Activated T-helper 17 cell treated with anti-CD3 and anti-CD28 coated beads, Interleukin-2, amount 50 U/mL, for 72 hours (primary cell): ENCODE measurements around the gene ITGB3. TPM values are rescaled to one million over a fixed set of nuclear protein-coding genes. Genes with fewer than 3 reads are reported as not detected.

ENCODE experiments used
- ATAC-seq: fragments of 150-1000 bp; cut with Tn5 transposase; replicated peaks from 2 replicates; pipeline ENCODE4 v1.10.0; 2021; ENCODE audit warnings: mild to moderate bottlenecking, moderate library complexity
- H3K27ac Mint-ChIP-seq: one replicate; pipeline ENCODE4 v1.8.0; 2022; ENCODE audit warnings: mixed read lengths
- H3K27me3 Mint-ChIP-seq: one replicate; pipeline ENCODE4 v1.8.0; 2022; ENCODE audit warnings: mixed read lengths
- H3K36me3 Mint-ChIP-seq: one replicate; pipeline ENCODE4 v1.8.0; 2022; ENCODE audit warnings: low read depth, mild to moderate bottlenecking, mixed read lengths
- H3K4me1 Mint-ChIP-seq: one replicate; pipeline ENCODE4 v1.8.0; 2022; ENCODE audit warnings: mixed read lengths
- H3K4me3 Mint-ChIP-seq: one replicate; pipeline ENCODE4 v1.8.0; 2022; ENCODE audit warnings: mild to moderate bottlenecking, mixed read lengths
- H3K9me3 Mint-ChIP-seq: one replicate; pipeline ENCODE4 v1.8.0; 2022; ENCODE audit warnings: mixed read lengths
- total RNA-seq, 2 donors: library from RNA; stranded (reverse); gene quantifications; one replicate each; pipeline ENCODE4 v1.2.3, GENCODE V29; 2022

ITGB3 gene
- total RNA-seq, 2 donors from 2014 or later = 0.11 TPM; not detected in 1

DNA sequence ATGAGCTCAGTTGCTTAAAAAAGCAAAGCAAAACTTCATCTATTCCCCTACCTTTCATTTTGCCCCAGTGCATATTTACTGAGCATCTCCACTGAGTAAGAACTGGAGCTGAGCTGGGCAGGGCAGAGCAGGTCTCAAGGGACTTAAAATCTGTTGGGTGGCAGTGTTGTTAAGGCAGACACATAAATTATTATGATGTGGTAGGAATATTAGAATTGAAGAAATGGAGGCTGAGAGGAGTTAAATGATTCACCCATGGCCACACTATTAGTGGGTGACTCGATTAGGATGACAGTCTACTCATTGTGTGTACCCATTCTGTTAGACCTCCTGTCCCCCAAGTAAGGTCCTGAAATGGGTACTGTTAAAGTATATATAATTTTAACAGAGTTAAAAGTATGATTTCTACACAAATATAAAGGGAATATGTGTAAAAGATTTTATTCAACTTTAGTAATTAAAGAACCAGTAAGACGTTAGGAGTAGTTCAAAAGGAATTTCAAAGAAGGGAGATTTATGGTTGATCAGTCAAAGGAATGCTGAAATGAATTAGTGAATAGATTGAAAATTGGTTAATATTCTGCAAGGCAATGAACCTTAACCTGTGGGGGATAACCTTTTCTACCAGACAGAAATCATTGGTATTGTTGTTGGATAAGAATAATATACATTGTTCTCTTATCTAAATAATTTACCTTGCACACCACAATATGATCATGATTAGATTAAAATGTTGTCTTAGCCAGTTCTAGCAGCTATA lies 17.5 kb downstream of the ITGB3 start:
- Mint-ChIP-seq H3K9me3 (peaks cover 3% of the 10 kb centered on the region), H3K36me3 (no peaks in the 10 kb centered on the region), H3K27ac (no peak overlapping the region), H3K4me3 (no peak overlapping the region), H3K4me1 (no peaks in the 10 kb centered on the region), H3K27me3 (peaks cover 3% of the 10 kb centered on the region)
- ATAC-seq = no peak

DNA sequence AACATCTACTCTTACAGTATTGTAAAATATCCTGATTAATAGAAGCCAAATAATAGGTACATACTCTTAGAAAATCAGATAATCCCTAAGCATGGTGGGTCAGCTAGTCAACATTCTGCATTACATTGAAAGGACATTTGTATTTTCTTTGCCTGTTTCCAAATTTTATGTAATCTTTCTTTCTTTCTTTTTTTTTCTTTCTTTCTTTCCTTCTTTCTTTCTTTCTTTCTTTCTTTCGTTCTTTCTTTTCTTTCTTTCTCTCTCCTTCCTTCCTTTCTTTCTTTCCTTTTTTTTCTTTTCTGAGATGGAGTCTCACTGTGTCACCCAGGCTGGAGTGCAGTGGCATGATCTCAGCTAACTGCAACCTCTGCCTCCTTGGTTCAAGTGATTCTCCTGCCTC lies 18.9 kb downstream of the ITGB3 start:
- H3K36me3 Mint-ChIP-seq = no peaks in the 10 kb centered on the region
- peaks cover 3% of the 10 kb centered on the region for H3K27me3 Mint-ChIP-seq
- H3K4me3 Mint-ChIP-seq = no peak overlapping the region
- peaks cover 3% of the 10 kb centered on the region for H3K9me3 Mint-ChIP-seq
- no peaks in the 10 kb centered on the region for H3K4me1 Mint-ChIP-seq
- H3K27ac Mint-ChIP-seq = no peak overlapping the region
- no peak for ATAC-seq

DNA sequence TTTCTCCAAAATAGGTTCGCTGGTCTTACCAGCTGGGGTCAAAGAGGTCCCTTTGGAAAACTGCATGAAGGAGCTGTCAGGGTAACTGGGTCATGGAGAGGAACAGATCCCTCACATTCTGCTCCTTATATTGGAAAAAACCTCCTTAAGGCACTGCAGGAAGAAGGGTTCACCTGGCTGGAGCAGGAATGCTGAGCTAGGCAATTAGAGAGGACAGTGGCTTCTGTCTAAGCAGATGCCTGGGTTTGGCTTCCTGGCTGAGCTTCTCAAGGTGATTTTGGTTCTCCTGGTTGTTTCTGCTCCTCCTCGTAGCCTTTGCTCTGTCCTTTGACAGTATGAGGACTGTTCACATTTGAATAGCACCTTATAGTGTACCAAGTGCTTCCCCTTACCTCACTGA lies 19.6 kb downstream of the ITGB3 start:
- Mint-ChIP-seq H3K9me3 (peaks cover 3% of the 10 kb centered on the region), H3K36me3 (no peaks in the 10 kb centered on the region), H3K4me3 (no peak overlapping the region), H3K27ac (no peak overlapping the region), H3K27me3 (peaks cover 3% of the 10 kb centered on the region), H3K4me1 (no peaks in the 10 kb centered on the region)
- ATAC-seq = no peak

DNA sequence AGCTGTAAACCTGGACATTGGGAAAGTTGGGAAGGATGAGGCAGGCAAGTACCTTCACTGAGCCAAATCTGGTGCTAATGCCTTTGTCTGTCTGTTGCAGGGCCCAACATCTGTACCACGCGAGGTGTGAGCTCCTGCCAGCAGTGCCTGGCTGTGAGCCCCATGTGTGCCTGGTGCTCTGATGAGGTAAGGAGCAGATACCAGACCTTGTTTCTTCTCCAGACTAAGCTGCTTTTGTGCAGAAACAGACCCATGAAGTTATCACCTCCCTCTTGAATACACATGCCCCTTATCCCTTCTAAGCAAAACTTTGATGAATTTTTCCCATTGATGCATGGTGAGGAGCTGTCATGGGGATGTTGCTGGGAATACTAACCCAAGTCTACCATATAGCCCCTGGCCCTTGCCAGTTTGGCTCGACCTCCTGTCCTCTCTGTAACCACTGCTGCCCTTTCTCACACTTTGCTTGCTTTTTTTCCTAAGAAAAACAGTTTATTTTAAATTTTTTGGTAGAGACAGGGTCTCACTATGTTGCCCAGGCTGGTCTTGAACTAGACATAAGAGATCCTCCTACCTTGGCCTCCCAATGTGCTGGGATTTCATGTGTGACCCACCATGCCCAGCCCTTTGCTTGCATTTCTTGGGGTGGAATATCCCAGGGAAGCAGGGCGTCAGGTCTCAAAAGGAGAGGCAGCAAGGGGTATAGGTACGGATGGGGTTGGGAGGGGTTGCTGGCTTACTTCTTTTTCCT lies 20.9 kb downstream of the ITGB3 start:
- H3K9me3 Mint-ChIP-seq = no peaks in the 10 kb centered on the region
- H3K4me1 Mint-ChIP-seq = peaks cover 7% of the 10 kb centered on the region
- ATAC-seq = no peak

DNA sequence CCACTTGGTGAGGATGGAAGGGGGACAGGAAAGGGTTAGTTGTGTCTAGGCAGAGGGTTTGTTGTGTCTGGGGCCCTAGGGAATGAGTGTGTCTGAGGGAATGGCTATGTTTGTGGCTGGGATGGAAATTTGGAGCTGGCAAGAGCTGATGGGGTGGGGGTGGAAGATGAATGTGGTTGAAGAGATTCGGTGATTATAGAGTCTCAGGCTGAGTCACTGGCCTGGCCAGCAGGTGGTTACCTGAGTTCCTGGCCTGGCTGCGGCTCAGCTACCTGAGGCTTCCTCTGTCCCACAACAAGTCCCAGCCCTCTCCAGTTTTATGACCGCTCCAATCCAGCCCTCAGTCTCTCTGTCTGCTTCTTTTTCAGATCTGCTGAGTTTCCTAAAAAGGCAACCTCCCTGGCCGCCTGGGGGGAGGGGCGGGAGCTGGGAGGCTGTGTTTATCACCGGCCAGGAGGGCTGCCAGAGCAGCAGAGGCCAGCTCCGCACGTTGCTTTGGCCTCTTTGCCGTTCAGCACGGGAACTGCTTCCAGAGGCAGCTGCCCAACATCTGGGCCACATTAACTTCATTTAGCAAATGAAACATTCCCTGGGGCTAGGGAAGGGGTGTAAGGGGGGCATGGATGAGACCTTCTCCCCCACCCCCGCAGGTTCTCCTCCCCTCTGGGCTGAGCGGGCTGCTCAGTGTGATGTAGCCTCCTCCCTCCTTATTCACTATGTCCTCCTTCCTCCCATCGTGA lies 21.8 kb downstream of the ITGB3 start:
- ATAC-seq = peak; percentile 11
- Mint-ChIP-seq H3K9me3 (no peaks in the 10 kb centered on the region), H3K27me3 (peaks cover 3% of the 10 kb centered on the region), H3K4me3 (no peak overlapping the region), H3K4me1 (peaks cover 7% of the 10 kb centered on the region), H3K36me3 (no peaks in the 10 kb centered on the region), H3K27ac (no peak overlapping the region)

More for the DNA sequence above, 20.9 kb downstream of the ITGB3 start:
- H3K36me3 Mint-ChIP-seq = no peaks in the 10 kb centered on the region
- no peak overlapping the region for H3K4me3 Mint-ChIP-seq
- peaks cover 3% of the 10 kb centered on the region for H3K27me3 Mint-ChIP-seq
- no peak overlapping the region for H3K27ac Mint-ChIP-seq

DNA sequence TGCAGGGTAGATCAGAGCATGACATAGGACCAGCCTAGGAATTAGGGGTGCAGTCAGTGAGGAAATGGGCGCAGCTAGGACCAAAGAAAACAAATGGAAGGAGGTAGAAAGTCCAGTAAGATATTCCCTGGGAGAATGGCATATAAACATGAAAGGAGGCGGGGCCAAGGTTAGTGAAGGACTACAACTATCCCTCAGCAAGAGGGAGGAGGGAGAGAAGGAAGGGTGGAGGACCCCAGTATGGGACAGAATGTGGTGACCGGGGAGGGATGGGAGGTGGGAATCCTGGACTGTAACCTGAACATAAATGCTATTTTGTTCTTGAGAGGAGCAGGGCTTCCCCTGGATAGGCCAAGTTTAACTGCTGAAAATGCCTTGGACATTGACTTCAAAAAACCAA lies 22.8 kb downstream of the ITGB3 start:
- no peak overlapping the region for H3K27ac Mint-ChIP-seq
- no peaks in the 10 kb centered on the region for H3K9me3 Mint-ChIP-seq
- no peak for ATAC-seq
- no peak overlapping the region for H3K4me3 Mint-ChIP-seq
- H3K36me3 Mint-ChIP-seq = no peaks in the 10 kb centered on the region
- H3K4me1 Mint-ChIP-seq = peaks cover 7% of the 10 kb centered on the region
- H3K27me3 Mint-ChIP-seq = peaks cover 3% of the 10 kb centered on the region

DNA sequence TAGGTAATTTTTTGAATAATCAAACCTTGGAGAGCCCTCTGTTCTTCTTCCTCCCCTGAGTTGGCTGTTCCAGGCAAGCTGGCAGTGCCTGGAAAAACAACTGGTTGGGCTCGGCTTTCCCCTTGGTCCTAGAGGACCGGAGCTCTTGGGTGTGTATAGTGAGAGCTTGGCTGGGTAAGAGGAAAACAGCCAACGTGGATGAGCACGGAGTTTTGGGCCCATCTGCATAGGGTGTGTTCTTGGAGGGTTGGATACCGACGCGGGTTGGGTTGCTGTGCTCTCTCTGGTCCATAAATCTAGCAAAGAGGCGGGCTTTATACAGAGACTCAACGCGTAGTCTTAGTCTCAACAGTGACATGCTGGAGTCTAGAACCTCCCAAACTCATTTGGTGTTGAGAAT lies 23.2 kb downstream of the ITGB3 start:
- Mint-ChIP-seq H3K4me1 (peaks cover 7% of the 10 kb centered on the region), H3K4me3 (no peak overlapping the region), H3K27me3 (peaks cover 3% of the 10 kb centered on the region), H3K27ac (no peak overlapping the region), H3K36me3 (no peaks in the 10 kb centered on the region), H3K9me3 (no peaks in the 10 kb centered on the region)
- ATAC-seq = no peak

DNA sequence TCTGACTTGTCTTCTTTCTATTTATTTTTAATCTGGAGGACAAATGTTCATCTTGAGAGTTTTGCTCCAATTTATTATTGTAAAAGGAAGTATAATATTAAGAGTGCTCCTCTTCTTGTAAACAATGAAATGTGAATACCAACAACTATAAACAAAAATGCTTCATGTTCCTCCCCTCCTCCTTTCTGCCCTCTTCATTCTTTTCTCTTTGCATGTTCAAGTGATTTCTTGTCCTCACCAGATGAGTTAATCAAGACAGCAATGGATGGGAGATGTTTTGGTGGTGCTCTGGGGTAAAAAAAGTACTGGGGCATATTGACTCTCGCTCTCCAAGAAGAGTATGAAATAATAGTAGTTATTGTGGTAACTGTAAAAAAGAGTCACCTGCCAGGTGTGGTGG lies 24.3 kb downstream of the ITGB3 start:
- no peak overlapping the region for H3K27ac Mint-ChIP-seq
- no peaks in the 10 kb centered on the region for H3K9me3 Mint-ChIP-seq
- H3K4me1 Mint-ChIP-seq = peaks cover 7% of the 10 kb centered on the region
- H3K27me3 Mint-ChIP-seq = peaks cover 3% of the 10 kb centered on the region
- no peaks in the 10 kb centered on the region for H3K36me3 Mint-ChIP-seq
- no peak for ATAC-seq
- no peak overlapping the region for H3K4me3 Mint-ChIP-seq

DNA sequence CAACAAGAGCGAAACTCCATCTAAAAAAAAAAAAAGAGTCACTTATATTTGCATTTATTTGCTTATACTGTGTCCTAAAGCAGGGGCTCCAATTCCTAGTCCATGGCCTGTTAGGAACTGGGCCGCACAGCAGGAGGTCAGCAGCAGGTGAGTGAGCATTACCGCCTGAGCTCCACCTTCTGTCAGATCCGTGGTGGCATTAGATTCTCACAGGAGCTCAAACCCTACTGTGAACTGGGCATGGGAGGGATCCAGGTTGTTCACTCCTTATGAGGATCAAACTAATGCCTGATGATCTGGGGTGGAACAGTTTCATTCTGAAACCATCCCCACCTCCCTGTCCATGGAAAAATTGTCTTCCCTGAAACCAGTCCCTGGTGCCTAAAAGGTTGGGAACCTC lies 24.9 kb downstream of the ITGB3 start:
- no peak overlapping the region for H3K4me3 Mint-ChIP-seq
- no peak for ATAC-seq
- peaks cover 3% of the 10 kb centered on the region for H3K27me3 Mint-ChIP-seq
- H3K36me3 Mint-ChIP-seq = no peaks in the 10 kb centered on the region
- H3K4me1 Mint-ChIP-seq = peaks cover 7% of the 10 kb centered on the region
- no peaks in the 10 kb centered on the region for H3K9me3 Mint-ChIP-seq
- H3K27ac Mint-ChIP-seq = no peak overlapping the region

DNA sequence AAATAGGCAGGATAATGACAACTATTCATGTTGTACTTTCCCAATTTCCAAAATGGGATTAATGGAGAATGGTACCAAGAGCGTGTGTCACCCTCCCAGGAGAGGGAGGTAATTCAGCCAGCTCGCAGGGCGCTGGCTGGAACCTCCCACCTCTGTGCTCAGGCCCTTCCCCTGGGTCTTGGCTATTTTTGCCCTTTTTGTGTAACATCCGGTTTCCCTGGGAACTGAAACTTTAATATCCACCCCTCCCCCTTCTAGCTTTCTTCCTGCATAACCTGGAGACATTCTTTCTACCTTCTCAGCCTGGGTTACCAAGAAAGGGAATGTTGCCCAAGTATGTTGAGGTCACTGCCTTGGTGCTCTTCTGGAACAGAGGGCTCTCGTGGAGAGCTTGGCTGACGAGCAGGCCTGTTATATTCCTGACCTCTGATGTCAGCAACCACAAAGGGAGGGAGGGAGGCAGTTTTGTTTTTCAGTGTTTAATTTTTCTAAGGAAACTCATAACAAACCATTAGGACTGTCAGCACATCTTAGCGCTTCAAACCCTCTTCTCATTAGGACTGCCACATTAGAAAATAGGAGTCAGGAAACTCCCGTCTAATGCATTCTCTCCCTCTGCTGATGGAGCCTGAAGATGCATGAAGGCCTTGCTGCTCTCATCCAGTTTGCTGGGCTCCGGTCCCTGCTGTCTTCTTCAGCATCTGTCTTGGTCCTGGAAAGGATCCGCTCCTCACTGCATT lies 25.6 kb downstream of the ITGB3 start:
- no peak for ATAC-seq
- peaks cover 9% of the 10 kb centered on the region for H3K27me3 Mint-ChIP-seq

DNA sequence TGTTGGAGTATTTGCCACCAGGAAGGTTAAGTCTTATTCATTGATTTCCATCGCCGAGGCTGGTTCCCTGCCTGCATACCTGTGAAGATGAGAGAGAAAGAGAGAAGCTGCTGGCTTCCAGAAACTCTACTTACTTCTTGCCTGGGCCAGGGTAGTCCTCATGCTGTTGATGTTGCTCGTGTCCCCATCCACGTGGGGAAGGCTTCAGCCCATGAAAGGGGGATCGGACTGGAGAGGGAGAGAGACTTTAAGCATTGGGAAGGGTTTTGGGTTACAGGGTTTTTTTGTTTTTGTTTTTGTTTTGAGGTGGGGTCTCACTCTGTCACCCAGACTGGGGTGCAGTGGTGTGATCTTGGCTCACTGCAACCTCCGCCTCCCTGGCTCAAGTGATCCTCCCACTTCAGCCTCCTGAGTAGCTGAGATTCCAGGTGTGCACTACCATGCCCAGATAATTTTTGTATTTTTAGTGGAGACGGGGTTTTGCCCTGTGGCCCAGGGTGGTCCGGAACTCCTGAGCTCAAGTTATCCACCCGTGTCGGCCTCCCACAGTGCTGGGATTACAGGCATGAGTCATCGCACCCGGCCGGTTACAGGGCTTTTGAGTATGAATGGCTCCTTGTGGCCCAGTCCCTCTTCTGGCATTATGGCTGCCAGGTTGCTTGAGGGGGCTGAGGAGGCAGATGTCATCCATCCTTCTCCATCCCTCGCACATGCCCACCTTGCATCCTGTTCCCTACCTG lies 26.6 kb downstream of the ITGB3 start:
- H3K36me3 Mint-ChIP-seq = no peaks in the 10 kb centered on the region
- H3K27me3 Mint-ChIP-seq = peaks cover 6% of the 10 kb centered on the region
- no peak for ATAC-seq
- peaks cover 7% of the 10 kb centered on the region for H3K4me1 Mint-ChIP-seq
- no peak overlapping the region for H3K27ac Mint-ChIP-seq
- H3K9me3 Mint-ChIP-seq = no peaks in the 10 kb centered on the region
- H3K4me3 Mint-ChIP-seq = no peak overlapping the region

More for the DNA sequence above, 25.6 kb downstream of the ITGB3 start:
- H3K27ac Mint-ChIP-seq = no peak overlapping the region
- H3K9me3 Mint-ChIP-seq = no peaks in the 10 kb centered on the region
- H3K4me3 Mint-ChIP-seq = no peak overlapping the region
- no peaks in the 10 kb centered on the region for H3K36me3 Mint-ChIP-seq
- H3K4me1 Mint-ChIP-seq = peaks cover 7% of the 10 kb centered on the region

DNA sequence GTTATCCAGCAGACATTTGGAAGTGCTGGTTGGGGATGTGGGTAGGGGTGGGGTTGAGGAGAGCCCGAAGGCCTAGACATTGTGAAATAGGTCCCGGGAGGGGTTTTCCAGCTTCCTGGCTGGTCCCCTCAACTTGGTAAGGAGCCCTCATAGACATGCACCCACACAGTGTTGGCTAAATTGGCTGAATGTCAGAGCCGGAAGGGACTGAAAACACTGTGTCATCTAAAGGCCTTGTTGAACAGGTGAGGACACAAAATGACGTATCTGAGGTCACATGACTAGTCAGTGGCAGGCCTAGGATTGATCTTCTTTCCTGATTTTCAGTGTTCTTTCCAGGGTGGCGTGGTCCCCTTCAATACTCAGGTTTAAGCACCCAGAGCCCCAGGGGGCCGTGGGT lies 27.6 kb downstream of the ITGB3 start:
- Mint-ChIP-seq H3K4me3 (no peak overlapping the region), H3K4me1 (peaks cover 7% of the 10 kb centered on the region), H3K27me3 (peaks cover 6% of the 10 kb centered on the region), H3K9me3 (no peaks in the 10 kb centered on the region), H3K27ac (no peak overlapping the region), H3K36me3 (no peaks in the 10 kb centered on the region)
- ATAC-seq = no peak

DNA sequence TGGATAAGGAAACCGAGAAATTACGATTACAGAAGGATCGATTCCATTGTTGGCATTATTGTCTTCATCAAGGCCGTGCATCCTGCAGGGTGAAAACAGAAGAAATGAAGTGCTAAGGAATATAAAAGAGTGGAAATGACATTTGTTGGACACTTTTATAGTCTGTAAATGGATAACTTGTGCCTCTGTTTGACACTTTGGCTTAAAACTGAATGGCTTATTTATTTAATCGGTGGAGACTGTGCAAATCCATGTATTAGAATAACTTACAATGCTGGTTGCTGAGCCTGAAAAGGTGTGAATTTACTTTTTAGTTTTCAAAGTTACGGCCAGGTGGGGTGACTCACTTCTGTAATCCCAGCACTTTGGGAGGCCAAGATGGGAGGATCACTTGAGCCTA lies 31.4 kb downstream of the ITGB3 start:
- Mint-ChIP-seq H3K4me3 (no peak overlapping the region), H3K36me3 (no peaks in the 10 kb centered on the region), H3K4me1 (no peaks in the 10 kb centered on the region), H3K27ac (no peak overlapping the region), H3K27me3 (peaks cover 6% of the 10 kb centered on the region), H3K9me3 (no peaks in the 10 kb centered on the region)
- ATAC-seq = no peak
